ENCODE measurements around the gene PLCXD1.
"Not testable (repeated sequence)": the region's sequence is repeated elsewhere in the genome, so short reads cannot be mapped to it uniquely, and the experiment has no call there.

PLCXD1 gene

DNA sequence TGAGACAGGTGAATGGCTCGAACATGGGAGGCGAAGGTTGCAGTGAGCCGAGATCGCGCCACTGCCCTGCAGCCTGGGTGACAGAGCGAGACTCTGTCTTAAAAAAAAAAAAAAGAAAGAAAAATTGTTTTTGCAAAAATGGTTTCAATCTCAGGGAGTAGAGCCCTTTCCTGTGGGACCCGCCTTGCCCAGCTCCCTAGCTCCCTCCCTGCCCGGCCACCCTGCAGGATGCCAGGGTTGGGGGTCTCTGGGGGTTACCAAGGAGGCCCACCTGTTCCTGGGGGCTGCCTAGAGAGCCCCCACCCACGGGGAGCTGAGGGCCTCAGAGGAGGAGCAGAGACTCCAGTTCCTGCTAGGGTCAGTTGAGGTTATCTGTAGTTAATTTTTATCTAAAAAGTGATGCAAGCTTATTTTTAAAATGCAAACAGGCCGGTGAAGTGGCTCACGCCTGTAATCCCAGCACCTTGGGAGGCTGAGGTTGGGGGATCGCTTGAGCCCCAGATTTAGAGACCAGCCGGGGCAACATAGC lies 18.7 kb upstream of the PLCXD1 start:
- no peak for DNase-seq (ENCODE audit: low read depth in 3 of 3)

DNA sequence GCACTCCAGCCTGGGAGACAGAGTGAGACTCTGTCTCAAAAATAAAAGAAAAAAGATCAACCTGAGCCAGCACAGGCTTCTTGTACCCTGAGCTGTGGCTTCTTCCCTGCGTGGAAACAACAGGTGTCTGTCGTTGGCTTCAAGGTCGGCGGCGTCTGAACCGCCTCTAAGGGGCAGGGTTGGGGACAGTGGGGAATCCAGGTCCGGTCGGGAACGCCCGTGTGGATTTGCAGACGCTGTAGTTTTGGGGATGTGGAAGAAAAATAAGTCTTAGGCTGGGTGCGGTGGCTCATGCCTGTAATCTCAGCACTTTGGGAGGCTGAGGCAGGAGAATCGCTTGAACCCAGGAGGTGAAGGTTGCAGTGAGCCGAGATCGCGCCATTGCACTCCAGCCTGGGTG lies 17.2 kb upstream of the PLCXD1 start:
- DNase-seq (ENCODE audit: low read depth in 3 of 3), result not testable (repeated sequence)

DNA sequence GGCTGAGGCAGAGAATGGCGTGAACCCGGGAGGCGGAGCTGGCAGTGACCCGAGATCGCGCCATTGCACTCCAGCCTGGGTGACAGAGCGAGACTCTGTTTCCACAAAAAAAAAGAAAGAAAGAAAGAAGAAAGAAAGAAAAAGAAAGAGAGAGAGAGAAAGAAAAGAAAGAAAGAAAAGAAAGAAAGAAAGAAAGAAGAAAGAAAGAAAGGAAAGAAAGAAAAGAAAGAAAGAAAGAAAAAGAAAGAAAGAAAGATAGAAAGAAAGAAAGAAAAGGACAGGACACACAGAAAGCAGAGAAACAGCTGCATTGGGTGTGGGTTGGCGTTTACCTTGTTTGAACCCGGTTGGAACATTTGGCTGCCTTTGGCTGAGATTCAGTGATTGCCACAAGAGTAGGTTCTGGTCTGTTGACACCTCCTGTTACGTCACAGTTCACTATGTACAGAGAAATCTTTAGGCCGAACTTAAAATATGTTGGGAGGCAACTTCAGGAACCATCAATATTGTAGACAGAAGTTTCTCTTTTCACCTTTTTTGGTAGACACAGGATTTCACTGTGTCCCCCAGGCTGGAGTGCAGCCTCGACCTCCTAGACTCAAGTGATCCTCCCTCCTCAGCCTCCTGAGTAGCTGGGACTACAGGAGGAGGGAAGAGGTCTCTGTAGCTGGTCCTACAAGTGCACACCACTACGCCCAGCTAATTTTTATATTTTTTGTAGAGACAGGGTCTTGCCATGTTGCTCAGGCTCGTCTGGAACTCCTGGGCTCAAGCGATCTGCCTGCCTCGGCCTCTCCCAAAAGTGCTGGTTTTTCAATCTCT lies 16.3 kb upstream of the PLCXD1 start:
- no peak for DNase-seq (ENCODE audit: low read depth in 3 of 3)

DNA sequence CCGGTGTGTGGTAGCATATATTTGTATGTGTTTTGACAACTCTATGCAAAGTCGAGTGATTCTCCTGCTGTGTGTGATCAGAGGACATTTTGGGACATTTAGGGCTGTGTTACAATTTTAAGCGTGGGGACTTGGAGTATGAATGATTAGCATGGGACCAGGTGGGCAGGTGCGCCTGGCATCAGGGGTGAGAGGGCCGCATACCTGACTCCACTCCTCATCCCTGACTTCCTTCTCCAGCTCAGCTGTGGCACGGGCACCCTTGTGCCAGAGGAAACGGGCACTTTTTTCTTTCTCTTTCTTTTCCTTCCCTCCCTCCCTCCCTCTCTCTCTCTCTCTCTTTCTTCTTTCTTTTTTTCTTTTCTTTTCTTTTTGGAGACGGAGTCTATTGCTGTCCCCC lies 15.7 kb upstream of the PLCXD1 start:
- no peak for DNase-seq (ENCODE audit: low read depth in 3 of 3)

DNA sequence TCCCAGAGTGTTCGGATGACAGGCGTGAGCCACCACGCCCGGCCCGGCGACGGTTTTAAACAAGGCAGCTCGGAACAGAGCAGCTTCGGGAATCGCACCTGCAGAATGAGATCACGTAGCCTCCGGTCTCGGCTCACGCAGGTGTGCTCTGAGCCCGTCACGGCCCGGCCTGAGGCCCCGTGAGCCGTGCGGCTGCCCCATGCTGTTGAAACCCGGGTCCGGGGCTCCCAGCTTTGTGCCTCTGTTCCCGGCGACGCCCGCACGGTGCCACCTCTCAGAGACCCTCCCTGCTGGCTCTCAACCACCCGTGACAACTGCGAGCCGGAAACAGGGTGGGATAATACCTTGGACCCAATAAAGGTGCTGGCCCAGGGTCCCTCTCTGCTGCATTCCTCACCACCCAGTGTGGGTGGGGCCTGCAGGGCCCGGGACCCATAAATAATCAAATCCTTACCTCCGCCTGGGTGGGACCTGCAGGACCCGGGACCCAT lies 13.4 kb upstream of the PLCXD1 start:
- no peak for DNase-seq (ENCODE audit: low read depth in 3 of 3)

DNA sequence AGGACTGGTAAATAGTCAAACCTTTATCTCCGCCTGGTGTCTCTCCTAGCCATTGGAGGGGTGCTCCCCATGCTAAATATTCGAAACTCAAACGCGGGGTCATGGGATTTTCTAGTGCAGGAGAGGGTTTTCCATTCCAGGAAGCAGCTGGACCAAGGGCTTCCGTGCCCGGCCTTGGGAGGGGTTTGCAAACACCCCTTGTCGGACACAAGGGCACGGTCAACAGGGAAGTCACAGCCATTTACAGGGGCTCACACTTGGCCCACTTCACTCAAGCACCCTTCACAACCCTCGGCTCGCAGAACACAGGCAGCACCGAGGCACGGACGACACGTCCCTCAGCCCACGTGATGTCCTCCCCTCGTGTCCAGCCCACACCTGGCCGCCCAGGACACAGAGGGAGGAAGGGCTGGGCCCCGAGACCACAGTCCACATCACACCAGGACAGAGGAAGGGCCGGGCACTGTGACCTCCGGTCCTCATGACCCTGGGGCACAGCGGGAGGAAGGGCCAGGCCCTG lies 10.3 kb upstream of the PLCXD1 start:
- no peak for DNase-seq (ENCODE audit: low read depth in 3 of 3)

DNA sequence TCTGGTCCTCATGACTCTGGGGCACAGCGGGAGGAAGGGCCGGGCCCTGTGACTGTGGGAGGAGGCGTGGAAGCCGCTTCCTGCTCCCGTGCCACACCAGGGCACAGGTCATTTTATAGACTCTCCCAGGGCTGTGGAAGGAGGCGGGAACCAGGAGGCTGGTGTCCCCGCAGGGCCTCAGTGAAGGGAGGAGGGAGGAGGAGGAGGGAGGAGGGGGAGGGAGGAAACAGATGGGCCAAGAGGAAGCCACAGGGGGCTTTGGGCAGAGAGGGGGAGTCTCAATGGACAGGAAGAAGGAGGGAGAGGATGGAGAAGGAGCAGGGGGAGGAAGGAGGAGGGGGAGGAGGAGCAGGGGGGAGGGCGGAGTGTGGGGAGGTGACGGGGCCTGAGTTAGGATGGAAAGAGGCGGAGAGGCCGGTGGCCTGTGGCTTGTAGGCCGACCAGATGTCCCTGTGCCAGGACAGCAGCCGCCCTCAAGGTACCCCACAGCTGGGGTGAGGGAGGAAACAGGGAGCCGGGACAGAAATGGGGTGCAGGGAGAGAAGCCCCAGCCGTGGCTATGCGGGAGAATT lies 6.2 kb upstream of the PLCXD1 start:
- no peak for DNase-seq (ENCODE audit: low read depth in 3 of 3)

DNA sequence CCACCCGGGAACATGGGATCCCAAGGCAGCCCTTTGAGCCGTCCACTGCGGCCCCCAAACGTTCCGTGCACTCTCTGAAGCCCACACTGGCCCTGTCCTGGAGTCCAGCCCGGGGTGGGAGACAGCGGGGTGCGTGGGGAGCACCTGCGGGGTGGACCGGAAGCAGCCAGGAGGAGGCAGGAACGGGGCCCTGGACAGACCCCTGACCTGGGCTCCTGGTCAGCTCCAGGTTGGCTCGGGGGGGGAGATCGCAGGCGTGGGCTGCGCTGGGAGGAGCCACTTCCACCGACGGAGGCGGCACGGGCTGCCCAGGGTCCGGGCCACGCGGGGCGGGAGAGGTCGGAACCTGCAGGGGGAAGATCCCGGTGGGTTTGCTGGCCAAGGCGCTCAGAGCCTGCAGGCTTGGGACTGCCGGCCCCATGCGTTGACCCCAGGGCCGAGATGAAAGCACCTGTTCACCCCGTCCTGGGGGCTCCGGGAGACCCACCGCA lies 5.7 kb upstream of the PLCXD1 start:
- no peak for DNase-seq (ENCODE audit: low read depth in 3 of 3)

DNA sequence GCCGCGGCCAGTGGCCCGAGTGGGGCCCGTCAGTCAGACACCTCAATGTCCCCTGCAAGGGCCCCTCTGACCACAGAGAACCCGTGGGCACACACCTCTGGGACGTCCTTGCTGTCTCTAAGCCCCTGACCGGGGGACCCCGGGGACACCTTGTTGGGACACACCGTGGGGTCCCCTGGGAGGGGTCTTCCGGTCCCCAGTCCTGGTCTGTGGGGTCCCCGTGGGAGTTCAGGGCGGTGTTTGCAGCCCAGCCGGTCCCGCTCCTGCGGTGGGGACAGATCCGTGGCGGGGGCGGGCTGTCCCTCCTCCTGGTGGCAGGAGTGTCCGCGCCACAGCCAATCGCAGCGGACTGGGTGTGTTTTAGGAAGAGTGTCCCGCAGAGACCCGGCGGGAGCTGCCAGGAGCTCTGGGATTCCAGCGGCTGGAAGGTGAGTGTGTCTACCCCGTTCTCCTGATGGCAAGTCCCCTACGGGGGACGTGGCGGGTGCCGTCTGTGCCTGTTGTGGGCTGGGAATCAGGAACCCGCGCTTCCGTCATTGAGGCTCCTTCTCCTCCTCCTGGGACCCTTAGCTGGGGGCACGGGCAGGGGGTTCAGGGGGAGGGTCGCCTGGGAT lies 5.1 kb upstream of the PLCXD1 start:
- DNase-seq (ENCODE audit: low read depth in 3 of 3), result peak in 1 of 3 experiments; percentile 14

DNA sequence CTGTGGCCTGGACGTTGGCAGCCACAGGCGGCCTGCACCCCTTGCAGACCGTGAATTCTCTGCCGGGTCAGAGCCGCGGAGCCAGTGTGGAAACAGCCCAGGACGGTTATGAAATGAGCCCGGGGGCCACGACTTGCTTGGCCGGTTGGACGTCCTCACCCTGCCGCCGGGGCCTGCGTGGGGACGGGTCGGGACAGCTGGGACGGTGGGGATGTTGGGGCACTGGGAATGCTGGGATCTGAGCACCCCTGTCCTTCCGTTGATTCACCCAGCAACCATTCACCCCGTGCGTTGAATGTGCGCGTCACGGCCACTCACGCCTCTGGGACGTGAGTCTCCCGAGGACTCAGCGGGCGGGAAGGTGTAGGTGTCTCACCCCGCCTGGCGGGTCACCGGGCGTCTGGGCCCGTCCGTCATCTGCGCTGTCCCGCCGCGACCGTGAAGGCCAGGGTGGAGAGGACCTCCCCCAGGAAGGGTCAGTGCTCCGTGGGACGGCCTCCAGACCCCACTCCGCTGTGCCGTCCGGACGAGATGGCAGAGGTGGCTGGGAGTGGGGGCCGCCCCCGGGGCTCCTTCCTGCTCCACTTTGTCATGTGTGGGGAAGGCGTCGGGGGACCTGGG lies 4.5 kb upstream of the PLCXD1 start:
- peak in 1 of 3 experiments; percentile 21 for DNase-seq (ENCODE audit: low read depth in 3 of 3)

DNA sequence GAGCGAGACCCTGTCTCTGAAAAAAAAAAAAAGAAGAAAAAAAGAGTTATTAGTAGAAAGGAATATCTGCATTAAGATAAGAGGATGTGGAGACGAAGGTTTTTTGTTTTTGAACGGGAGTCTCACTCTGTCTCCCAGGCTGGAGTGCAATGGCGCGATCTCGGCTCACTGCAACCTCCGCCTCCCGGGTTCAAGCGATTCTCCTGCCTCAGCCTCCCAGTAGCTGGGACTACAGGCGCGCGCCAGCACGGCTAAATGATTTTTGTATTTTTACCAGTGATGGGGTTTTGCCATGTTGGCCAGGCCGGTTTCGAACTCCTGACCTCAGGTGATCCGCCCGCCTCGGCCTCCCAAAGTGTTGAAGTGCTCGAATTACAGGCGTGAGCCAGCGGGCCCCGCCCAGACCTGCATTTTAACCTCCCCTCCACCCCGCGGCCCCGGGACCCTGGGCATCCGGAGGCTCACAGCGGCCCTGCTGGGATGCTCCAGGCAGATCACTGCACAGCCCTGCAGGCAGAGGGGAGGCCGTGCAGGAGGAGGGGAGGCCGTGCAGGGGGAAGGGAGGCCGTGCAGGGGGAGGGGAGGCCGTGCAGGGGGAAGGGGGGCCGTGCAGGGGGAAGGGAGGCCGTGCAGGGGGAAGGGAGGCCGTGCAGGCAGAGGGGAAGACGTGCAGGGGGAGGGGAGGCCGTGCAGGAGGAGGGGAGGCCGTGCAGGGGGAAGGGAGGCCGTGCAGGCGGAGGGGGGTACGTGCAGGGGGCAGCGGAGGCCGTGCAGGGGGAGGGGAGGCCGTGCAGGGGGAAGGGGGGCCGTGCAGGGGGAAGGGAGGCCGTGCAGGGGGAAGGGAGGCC lies 1.2 kb upstream of the PLCXD1 start:
- not testable (repeated sequence) for DNase-seq (ENCODE audit: low read depth in 3 of 3)

DNA sequence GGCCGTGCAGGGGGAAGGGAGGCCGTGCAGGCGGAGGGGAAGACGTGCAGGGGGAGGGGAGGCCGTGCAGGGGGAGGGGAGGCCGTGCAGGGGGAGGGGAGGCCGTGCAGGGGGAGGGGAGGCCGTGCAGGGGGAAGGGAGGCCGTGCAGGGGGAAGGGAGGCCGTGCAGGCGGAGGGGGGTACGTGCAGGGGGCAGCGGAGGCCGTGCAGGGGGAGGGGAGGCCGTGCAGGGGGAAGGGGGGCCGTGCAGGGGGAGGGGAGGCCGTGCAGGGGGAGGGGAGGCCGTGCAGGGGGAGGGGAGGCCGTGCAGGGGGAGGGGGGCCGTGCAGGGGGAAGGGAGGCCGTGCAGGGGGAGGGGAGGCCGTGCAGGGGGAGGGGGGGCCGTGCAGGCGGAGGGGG lies 459 bp upstream of the PLCXD1 start:
- DNase-seq (ENCODE audit: low read depth in 3 of 3), result not testable (repeated sequence)

DNA sequence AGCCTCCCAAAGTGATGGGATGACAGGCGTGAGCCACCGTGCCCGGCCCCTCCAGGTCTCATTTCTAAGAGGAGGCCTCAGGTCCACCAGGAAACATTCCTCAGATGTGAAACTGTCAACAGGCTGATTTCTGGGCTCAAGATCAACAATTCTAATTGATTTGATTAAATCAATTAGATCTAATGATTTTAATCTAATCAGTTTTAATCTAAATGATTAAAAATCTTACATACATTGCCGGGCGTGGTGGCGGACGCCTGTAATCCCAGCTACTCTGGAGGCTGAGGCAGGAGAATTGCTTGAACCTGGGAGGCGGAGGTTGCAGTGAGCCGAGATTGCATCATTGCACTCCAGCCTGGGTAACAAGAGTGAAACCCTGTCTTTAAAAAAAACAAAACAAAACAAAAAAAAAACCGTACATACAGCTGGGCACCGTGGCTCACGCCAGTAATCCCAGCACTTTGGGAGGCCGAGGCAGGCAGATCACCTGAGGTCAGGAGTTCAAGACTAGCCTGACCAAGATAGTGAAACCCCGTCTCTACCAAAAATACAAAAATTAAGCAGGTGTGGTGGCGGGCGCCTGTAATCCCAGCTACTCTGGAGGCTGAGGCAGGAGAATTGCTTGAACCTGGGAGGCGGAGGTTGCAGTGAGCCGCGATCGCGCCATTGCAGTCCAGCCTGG lies 960 bp downstream of the PLCXD1 start:
- DNase-seq (ENCODE audit: low read depth in 3 of 3), result not testable (repeated sequence)

DNA sequence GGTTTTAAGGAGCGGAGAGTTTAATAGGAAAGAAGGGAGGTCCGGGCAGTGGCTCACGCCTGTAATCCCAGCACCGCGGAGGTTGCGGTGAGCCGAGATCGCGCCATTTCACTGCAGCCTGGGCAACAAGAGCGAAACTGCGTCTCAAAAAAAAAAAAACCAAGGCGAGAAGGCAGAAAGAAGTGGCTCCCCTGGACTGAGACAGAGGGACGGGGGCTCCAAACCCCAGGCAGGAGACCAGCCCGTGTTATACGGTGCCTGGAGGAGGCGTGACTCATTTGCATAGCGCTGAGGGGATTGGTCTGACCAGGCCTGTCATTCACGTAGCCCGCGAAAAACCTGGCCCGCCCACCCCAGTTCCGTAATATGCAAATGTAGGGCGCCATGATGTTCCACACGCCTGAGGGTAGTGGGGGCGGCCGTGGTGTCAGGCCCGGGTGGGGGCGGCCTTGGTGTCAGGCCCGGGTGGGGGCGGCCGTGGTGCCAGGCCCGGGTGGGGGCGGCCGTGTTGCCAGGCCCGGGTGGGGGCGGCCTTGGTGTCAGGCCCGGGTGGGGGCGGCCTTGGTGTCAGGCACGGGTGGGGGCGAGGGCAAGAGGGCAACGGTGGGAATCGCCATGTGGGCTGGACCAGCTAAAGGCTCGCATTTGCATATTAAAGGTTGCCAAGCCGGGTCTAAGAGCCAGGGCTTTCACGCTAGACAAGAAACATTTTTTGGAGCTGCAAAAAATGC lies 2.1 kb downstream of the PLCXD1 start:
- peak; percentile 78 to 85 (median 83) for DNase-seq (ENCODE audit: low read depth in 3 of 3)

DNA sequence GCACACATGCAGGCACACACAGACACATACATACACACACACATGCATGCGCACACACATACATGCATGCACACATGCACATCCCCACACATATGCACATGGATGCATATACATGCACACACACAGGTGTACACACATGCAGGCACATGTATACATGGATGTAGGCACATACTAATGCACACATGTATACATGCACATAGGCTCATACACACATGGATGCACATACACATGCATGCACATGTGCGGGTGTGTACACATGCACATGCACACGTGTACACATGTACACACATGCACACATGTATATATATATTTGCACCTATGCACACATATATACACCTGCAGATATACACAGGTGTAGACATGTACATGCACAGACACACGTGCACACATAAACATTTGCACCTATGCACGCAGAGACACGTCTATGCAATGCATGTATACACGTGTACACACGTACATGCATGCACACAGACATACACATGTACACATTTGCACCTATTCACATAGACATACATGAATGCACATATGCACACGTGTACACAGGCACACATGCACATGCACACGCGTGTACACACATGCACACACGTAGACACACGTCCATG lies 4.0 kb downstream of the PLCXD1 start:
- DNase-seq (ENCODE audit: low read depth in 3 of 3), result no peak

DNA sequence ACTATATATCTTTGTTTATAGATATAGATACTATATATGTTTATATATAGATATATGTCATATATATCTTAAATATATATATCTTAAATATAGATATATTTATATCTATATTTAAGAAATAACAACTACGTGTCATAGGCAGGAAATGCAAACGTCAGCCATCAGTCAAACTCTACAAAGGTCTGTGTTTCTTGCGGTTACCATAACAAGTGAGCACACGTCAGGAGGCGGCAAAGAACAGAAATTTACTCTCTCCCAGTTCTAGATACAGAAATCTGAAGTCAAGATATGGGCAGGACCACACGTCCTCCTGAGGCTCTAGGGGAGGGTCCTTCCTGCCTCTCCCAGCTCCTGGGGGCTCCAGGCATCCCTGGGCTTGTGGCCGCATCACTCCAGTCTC lies 6.5 kb downstream of the PLCXD1 start:
- no peak for DNase-seq (ENCODE audit: low read depth in 3 of 3)

DNA sequence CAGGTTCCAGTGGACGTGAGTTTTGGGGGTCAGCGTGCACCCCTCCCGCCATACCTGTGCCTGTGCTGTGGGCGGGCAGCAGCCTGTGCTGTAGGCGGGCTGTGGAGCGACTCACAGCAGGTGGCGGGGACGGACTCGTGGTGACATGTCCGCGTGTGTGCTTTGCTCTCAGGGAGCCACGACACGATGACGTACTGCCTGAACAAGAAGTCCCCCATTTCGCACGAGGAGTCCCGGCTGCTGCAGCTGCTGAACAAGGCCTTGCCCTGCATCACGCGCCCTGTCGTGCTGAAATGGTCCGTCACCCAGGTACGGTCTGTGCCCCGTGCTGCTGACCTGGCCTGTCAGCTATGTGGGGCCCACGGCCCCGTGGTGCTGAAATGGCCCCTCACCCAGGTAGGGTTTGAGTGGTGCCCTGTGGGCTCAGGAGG lies 7.4 kb downstream of the PLCXD1 start:
- DNase-seq (ENCODE audit: low read depth in 3 of 3), result no peak

DNA sequence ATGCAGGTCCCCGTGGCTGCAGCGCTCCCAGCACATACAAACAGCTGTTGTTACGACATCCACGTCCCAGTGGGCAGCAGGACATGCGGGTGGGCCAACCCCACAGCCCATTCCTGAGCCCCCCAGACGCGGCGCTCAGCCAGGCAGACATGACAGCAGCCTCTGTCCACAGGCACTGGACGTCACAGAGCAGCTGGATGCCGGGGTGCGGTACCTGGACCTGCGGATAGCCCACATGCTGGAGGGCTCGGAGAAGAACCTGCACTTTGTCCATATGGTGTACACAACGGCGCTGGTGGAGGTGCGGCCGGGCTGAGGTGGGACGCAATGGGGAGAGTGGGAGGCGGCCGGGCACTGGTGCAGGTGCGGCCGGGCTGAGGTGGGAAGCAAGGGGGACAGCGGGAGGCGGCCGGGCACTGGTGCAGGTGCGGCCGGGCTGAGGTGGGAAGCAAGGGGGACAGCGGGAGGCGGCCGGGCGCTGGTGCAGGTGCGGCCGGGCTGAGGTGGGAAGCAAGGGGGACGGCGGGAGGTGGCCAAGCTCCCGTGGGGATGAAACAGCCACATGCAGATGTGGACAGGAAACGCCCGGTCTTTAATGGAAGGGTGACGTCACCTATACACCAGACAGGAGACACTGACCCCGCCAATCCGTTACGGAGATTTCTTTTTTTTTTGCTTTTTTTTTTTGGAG lies 9.4 kb downstream of the PLCXD1 start:
- no peak for DNase-seq (ENCODE audit: low read depth in 3 of 3)

Data from stimulated activated CD4-positive, alpha-beta T cell treated with anti-CD3 and anti-CD28 coated beads, TNF-alpha, amount 100 ng/mL, for 4 hours (primary cell).